Measurements from ENCODE around the gene ITCH.

GRCh38 chr20:34493646-34494045 is 130.6 kb downstream of the ITCH start:
- TF ChIP-seq CTCF (IDR thresholded peaks at IDR 0.05) (no peak), POLR2AphosphoS5 (IDR thresholded peaks at IDR 0.05; ENCODE audit: low read depth, low read length) (no peak), REST (IDR thresholded peaks at IDR 0.05; ENCODE audit: insufficient read depth in 1 of 2, low read depth in 2 of 2, low read length in 1 of 2) (no peak), SIN3A (IDR thresholded peaks at IDR 0.05; ENCODE audit: borderline replicate concordance, insufficient read depth, low read depth, low read length) (no peak), TCF7L2 (IDR thresholded peaks at IDR 0.05; ENCODE audit: low read depth, low read length) (no peak)
